ENCODE measurements around the gene S100A2.

S100A2 gene

GRCh38 chr1:153565529-153566374 is at the start of gene S100A2:
TSS of gene S100A2 (minus strand) at chr1:153565844. CDS start at chr1:153563877, 1,967 bp downstream.
- peak; percentile 84 for DNase-seq (ENCODE audit: low spot score)

GRCh38 chr1:153615406-153615805 is 49.8 kb upstream of the S100A2 start:
- DNase-seq (ENCODE audit: low spot score), result no peak

- no peak for DNase-seq (ENCODE audit: low spot score)
Measured at GRCh38 chr1:153614906-153615305, 49.3 kb upstream of the S100A2 start.

- DNase-seq (ENCODE audit: low spot score), result no peak
Measured at GRCh38 chr1:153614189-153614900, 48.7 kb upstream of the S100A2 start.

- no peak for DNase-seq (ENCODE audit: low spot score)
Measured at GRCh38 chr1:153613406-153613805, 47.8 kb upstream of the S100A2 start.

- DNase-seq (ENCODE audit: low spot score), result no peak
Measured at GRCh38 chr1:153612755-153613331, 47.2 kb upstream of the S100A2 start, which contains the start of gene S100A16. TSS of gene S100A16 (minus strand) at chr1:153613137. CDS start at chr1:153608151, 4,986 bp downstream.

GRCh38 chr1:153612111-153612754 is 46.6 kb upstream of the S100A2 start:
- no peak for DNase-seq (ENCODE audit: low spot score)

GRCh38 chr1:153611356-153611755 is 45.7 kb upstream of the S100A2 start:
- DNase-seq (ENCODE audit: low spot score), result no peak

GRCh38 chr1:153610811-153611301 is 45.2 kb upstream of the S100A2 start:
- no peak for DNase-seq (ENCODE audit: low spot score)

GRCh38 chr1:153610334-153610733 is 44.7 kb upstream of the S100A2 start:
- DNase-seq (ENCODE audit: low spot score), result no peak

- DNase-seq (ENCODE audit: low spot score), result no peak
Measured at GRCh38 chr1:153609585-153609907, 43.9 kb upstream of the S100A2 start.

- peak; percentile 99 for DNase-seq (ENCODE audit: low spot score)
Measured at GRCh38 chr1:153608742-153609584, 43.3 kb upstream of the S100A2 start.

GRCh38 chr1:153608089-153608682 is 42.5 kb upstream of the S100A2 start:
- DNase-seq (ENCODE audit: low spot score), result no peak

GRCh38 chr1:153607381-153607780 is 41.7 kb upstream of the S100A2 start:
- no peak for DNase-seq (ENCODE audit: low spot score)

- no peak for DNase-seq (ENCODE audit: low spot score)
Measured at GRCh38 chr1:153606194-153606593, 40.5 kb upstream of the S100A2 start.

GRCh38 chr1:153602749-153603148 is 37.1 kb upstream of the S100A2 start:
- DNase-seq (ENCODE audit: low spot score), result no peak

GRCh38 chr1:153599847-153600246 is 34.2 kb upstream of the S100A2 start:
- DNase-seq (ENCODE audit: low spot score), result no peak

- DNase-seq (ENCODE audit: low spot score), result peak; percentile 65
Measured at GRCh38 chr1:153598309-153599172, 32.9 kb upstream of the S100A2 start.

- no peak for DNase-seq (ENCODE audit: low spot score)
Measured at GRCh38 chr1:153597206-153597605, 31.6 kb upstream of the S100A2 start.

GRCh38 chr1:153592748-153593147 is 27.1 kb upstream of the S100A2 start:
- peak; percentile 81 for DNase-seq (ENCODE audit: low spot score)
